OCI-LY7 (cell line): ENCODE measurements around the gene TMF1. TPM values are rescaled to one million over a fixed set of nuclear protein-coding genes. Genes with fewer than 3 reads are reported as not detected.

ENCODE experiments used
- BruUV-seq: library from RNA; stranded (reverse); fragments of 400-500 nt; replicated peaks from 2 replicates; lab custom pipeline; 2021; lab: Mats Ljungman, UMichigan
- CTCF ChIA-PET: fragments of 300-600 bp; sonication (Branson Sonifier 250); formaldehyde crosslinking; loops from one replicate; lab custom pipeline; 2022; ENCODE audit warnings: antibody characterized with exemption; ENCODE audit not compliant: unreplicated experiment; lab: Charles Lee
- POLR2A ChIA-PET: fragments of 300-600 bp; sonication (Branson Sonifier 250); formaldehyde crosslinking; loops from one replicate; lab custom pipeline; 2022; ENCODE audit warnings: antibody characterized with exemption; lab: Charles Lee
- DNase-seq: peaks from one replicate; pipeline ENCODE4 v3.0.0-alpha.2; 2015; ENCODE audit warnings: low spot score
- H2AFZ ChIP-seq: fragments of 200-600 bp; sonication (generic), shearing (Covaris generic); 2 replicates; pipeline ENCODE4 v1.6.1; 2014; ENCODE audit warnings: mild to moderate bottlenecking, antibody characterized with exemption, low read length, moderate library complexity
- H3K27ac ChIP-seq: fragments of 200-600 bp; sonication (generic); 2 replicates; pipeline ENCODE4 v1.5.1; 2014; ENCODE audit warnings: mixed run types, low read depth, mild to moderate bottlenecking, moderate library complexity, low read length, inconsistent platforms; ENCODE audit not compliant: poor library complexity, severe bottlenecking
- H3K36me3 ChIP-seq: fragments of 200-600 bp; sonication (generic); 2 replicates; pipeline ENCODE4 v1.6.1; 2014; ENCODE audit warnings: mild to moderate bottlenecking, antibody characterized with exemption, low read length, moderate library complexity, mixed read lengths; ENCODE audit not compliant: insufficient read depth
- H3K4me1 ChIP-seq: fragments of 200-600 bp; sonication (generic); 2 replicates; pipeline ENCODE4 v1.5.1; 2014; ENCODE audit warnings: mild to moderate bottlenecking, low read length; ENCODE audit not compliant: insufficient read depth, poor library complexity, severe bottlenecking
- H3K4me2 ChIP-seq: fragments of 200-600 bp; sonication (generic); 2 replicates; pipeline ENCODE4 v1.6.1; 2014; ENCODE audit warnings: mild to moderate bottlenecking, low read length
- H3K4me3 ChIP-seq: fragments of 200-600 bp; sonication (generic); 2 replicates; pipeline ENCODE4 v1.5.1; 2014; ENCODE audit warnings: mild to moderate bottlenecking, low read depth, low read length; ENCODE audit not compliant: poor library complexity, severe bottlenecking
- H3K79me2 ChIP-seq: fragments of 200-600 bp; sonication (generic); 2 replicates; pipeline ENCODE4 v1.6.1; 2016; ENCODE audit warnings: low read depth, mild to moderate bottlenecking, low read length, moderate library complexity, mixed read lengths; ENCODE audit not compliant: insufficient read depth
- H3K9me2 ChIP-seq: fragments of 200-600 bp; sonication (generic); 2 replicates; pipeline ENCODE4 v1.6.1; 2016; ENCODE audit warnings: mild to moderate bottlenecking, low read length, mixed read lengths; ENCODE audit not compliant: insufficient read depth
- H3K9me3 ChIP-seq: fragments of 200-600 bp; sonication (generic); 2 replicates; pipeline ENCODE4 v1.6.1; 2014; ENCODE audit warnings: mild to moderate bottlenecking, mixed run types, low read length, mixed read lengths
- H4K20me1 ChIP-seq: fragments of 200-600 bp; sonication (generic); 2 replicates; pipeline ENCODE4 v1.6.1; 2014; ENCODE audit warnings: mild to moderate bottlenecking, antibody characterized with exemption, low read length, moderate library complexity, mixed read lengths; ENCODE audit not compliant: insufficient read depth
- EZH2phosphoT487 ChIP-seq: fragments of 200-600 bp; sonication (generic); IDR thresholded peaks from 2 replicates; pipeline ENCODE4 v1.6.1; 2018; ENCODE audit warnings: low read depth, borderline replicate concordance, mild to moderate bottlenecking, mixed run types, antibody characterized with exemption, low read length, moderate library complexity, mixed read lengths
- intact Hi-C: fragments of 100-400 bp; cut with micrococcal nuclease; formaldehyde crosslinking; loops from one replicate; pipeline ENCODE4 v1.10.0; 2022; ENCODE audit not compliant: unreplicated experiment
- total RNA-seq, 2 experiments: library from RNA; depleted of rRNA in 1 of 2; stranded (reverse); fragments of >200 nt in 1 of 2; shearing (Covaris generic) in 1 of 2; gene quantifications; 2 replicates each; pipeline ENCODE4 v1.2.3, GENCODE V29; 2014 to 2022
- TF ChIP-seq, protein P1 (sequence below): fragments of 200-600 bp; sonication (generic); conservative IDR thresholded peaks from 2 replicates; pipeline ENCODE4 v1.5.1; 2014; ENCODE audit warnings: mild to moderate bottlenecking, antibody characterized with exemption, low read length, moderate library complexity, mixed read lengths

TMF1 gene
- total RNA-seq, 2 experiments from 2014 or later: 20.8 to 29.4 TPM

GRCh38 chr3:69085168-69085832, 33.2 kb upstream of the TMF1 start:
- Histone ChIP-seq H3K27ac (peak overlapping the region; percentile 29), H3K4me2 (peak overlapping the region; percentile 85), H3K9me3 (no peaks in the 10 kb centered on the region), H3K79me2 (peaks cover 21% of the 10 kb centered on the region; the same call in 1 of the 2 replicates), H3K4me3 (peak overlapping the region; percentile 86), H3K9me2 (no peaks in the 10 kb centered on the region), H2AFZ (peak overlapping the region; percentile 63), H4K20me1 (no peaks in the 10 kb centered on the region), H3K4me1 (peaks cover 71% of the 10 kb centered on the region), H3K36me3 (no peaks in the 10 kb centered on the region)
- TF ChIP-seq EZH2phosphoT487: no peak
- TF ChIP-seq, protein P1, sequence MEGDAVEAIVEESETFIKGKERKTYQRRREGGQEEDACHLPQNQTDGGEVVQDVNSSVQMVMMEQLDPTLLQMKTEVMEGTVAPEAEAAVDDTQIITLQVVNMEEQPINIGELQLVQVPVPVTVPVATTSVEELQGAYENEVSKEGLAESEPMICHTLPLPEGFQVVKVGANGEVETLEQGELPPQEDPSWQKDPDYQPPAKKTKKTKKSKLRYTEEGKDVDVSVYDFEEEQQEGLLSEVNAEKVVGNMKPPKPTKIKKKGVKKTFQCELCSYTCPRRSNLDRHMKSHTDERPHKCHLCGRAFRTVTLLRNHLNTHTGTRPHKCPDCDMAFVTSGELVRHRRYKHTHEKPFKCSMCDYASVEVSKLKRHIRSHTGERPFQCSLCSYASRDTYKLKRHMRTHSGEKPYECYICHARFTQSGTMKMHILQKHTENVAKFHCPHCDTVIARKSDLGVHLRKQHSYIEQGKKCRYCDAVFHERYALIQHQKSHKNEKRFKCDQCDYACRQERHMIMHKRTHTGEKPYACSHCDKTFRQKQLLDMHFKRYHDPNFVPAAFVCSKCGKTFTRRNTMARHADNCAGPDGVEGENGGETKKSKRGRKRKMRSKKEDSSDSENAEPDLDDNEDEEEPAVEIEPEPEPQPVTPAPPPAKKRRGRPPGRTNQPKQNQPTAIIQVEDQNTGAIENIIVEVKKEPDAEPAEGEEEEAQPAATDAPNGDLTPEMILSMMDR: no peak
- BruUV-seq: TSS peak; percentile 51
- peak; percentile 16 for DNase-seq
- intact Hi-C loops: loop anchor here (2.0 kb wide), 1 partner anchor 72 kb away; the partner anchor contains the start of gene EOGT
- ChIA-PET CTCF (no interaction called here), POLR2A (interaction anchor here (0.6 to 7.5 kb wide), 3 partner anchors 27 to 1421 kb away, joined by 3 to 49 read pairs (median 10); partner anchors contain the start of gene TMF1)

GRCh38 chr3:69084326-69085167, 32.4 kb upstream of the TMF1 start, which contains the start of gene ARL6IP5:
Gene ARL6IP5 (plus strand): TSS chr3:69084937. CDS start chr3:69085048, 111 bp downstream.
- no TSS peak for BruUV-seq
- peaks cover 71% of the 10 kb centered on the region for H3K4me1 ChIP-seq
- TF ChIP-seq EZH2phosphoT487: no peak
- TF ChIP-seq, protein P1: no peak
- H3K4me2 ChIP-seq: peak within 1 kb of the TSS; percentile 85
- intact Hi-C loops: loop anchor here (2.0 kb wide), 1 partner anchor 72 kb away; the partner anchor contains the start of gene EOGT
- ChIA-PET POLR2A (interaction anchor here (0.8 to 7.5 kb wide), 7 partner anchors 9 to 40 kb away, joined by 3 to 49 read pairs (median 3); partner anchors contain the start of gene TMF1), CTCF (no interaction called here)
- peaks cover 26% of the 10 kb centered on the region for H3K79me2 ChIP-seq
- DNase-seq: peak; percentile 94
- no peaks in the 10 kb centered on the region for H3K9me2 ChIP-seq
- no peaks in the 10 kb centered on the region; the same call in 1 of the 2 replicates for H4K20me1 ChIP-seq
- peak within 1 kb of the TSS; percentile 77 for H3K27ac ChIP-seq
- peak within 1 kb of the TSS; percentile 63 for H2AFZ ChIP-seq
- no peaks in the 10 kb centered on the region for H3K36me3 ChIP-seq
- H3K9me3 ChIP-seq: no peaks in the 10 kb centered on the region
- peak within 1 kb of the TSS; percentile 86 for H3K4me3 ChIP-seq
